ENCODE measurements around the gene BMAL1. TPM values are rescaled to one million over a fixed set of nuclear protein-coding genes. Genes with fewer than 3 reads are reported as not detected.

The BMAL1 gene
- polyA plus RNA-seq, 6 donors from 2014 or later, result 3.7 to 6.5 (median 4.6) TPM

DNA sequence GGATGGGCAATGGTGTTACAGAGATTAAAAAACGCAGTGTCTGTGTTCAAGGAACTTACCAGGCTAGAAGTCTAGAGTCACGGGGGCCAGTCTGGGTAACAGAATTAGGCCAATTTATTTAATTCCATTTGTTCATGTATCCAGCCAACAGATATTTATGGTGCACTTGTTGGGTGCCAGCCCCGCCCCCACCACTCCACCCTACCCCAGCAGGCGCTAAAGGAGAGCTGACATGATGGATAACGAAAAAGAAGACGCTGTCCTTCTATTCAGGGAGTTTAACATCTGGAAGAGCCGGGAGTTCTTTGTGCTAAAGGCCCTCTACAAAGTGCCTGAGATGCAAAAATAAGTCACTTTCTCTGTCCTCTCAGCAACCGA lies 1.1 kb upstream of the BMAL1 start:
- no peak for ATAC-seq (ENCODE audit: low read depth in 2 of 2)
- Mint-ChIP-seq H3K36me3 (no peaks in the 10 kb centered on the region), H3K27me3 (peaks cover 13 to 35% (median 16%) of the 10 kb centered on the region in 3 donors), H3K4me3 (peak overlapping the region; percentile 94 to 99 (median 98)), H3K4me1 (peaks cover 25 to 40% (median 38%) of the 10 kb centered on the region in 3 donors), H3K9me3 (no peaks in the 10 kb centered on the region), H3K27ac (peak overlapping the region in 2 of 6 donors; percentile 57 to 75)
- DNase-seq, result no peak

DNA sequence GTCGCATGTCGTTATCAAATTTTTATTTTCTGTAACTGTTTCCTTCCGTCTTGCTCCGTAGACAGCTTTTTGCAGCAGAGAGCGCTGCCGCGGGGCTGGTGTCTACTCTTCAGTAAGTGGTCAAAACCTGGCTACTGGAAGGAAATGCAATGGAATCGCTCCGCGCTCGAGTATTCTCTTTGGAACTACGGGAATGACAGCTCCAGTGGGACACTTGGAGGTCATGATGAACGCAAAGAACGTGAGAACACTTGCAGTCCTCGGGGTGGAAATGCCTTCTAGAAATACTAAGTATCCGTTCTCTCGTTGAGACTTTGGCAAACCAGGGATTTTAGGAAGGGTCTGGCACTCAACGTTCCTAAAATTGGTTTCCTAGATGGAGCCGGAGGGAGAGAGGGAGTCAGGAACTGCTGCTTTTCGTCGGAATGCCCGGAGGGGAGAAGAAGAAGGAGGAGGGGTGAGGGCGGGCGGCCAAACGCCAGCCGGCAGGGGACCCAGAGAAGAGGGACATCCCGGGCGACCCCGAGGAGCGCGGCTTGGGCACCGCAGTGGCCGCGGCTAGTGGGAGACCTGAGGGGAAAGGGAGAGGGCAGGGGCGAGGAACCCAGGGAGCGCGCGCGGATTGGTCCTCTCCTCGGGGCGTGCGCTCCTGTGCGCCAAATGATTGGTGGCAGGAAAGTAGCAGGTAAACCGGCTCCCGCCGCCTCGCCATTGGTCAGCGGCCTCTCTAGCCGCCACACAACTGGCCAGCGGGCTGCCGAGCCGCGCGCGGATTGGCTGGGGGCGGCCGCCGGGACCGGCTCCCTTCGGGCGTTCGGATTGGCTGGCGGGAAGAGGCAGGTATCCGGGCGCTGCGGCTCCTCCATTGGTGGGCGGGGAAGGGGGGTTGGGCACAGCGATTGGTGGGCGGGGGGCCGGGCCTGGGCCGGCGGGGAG lies 490 bp upstream of the BMAL1 start:
- H3K4me3 Mint-ChIP-seq, result peak overlapping the region; percentile 94 to 99 (median 98)
- peak; percentile 96 for DNase-seq
- peaks cover 29 to 45% (median 41%) of the 10 kb centered on the region in 3 donors for H3K4me1 Mint-ChIP-seq
- peak overlapping the region; percentile 74 to 91 (median 80) for H3K27ac Mint-ChIP-seq
- no peaks in the 10 kb centered on the region for H3K9me3 Mint-ChIP-seq
- peaks cover 13 to 32% (median 13%) of the 10 kb centered on the region in 3 donors for H3K27me3 Mint-ChIP-seq
- peak; percentile 84 to 85 for ATAC-seq (ENCODE audit: low read depth in 2 of 2)
- no peaks in the 10 kb centered on the region for H3K36me3 Mint-ChIP-seq

DNA sequence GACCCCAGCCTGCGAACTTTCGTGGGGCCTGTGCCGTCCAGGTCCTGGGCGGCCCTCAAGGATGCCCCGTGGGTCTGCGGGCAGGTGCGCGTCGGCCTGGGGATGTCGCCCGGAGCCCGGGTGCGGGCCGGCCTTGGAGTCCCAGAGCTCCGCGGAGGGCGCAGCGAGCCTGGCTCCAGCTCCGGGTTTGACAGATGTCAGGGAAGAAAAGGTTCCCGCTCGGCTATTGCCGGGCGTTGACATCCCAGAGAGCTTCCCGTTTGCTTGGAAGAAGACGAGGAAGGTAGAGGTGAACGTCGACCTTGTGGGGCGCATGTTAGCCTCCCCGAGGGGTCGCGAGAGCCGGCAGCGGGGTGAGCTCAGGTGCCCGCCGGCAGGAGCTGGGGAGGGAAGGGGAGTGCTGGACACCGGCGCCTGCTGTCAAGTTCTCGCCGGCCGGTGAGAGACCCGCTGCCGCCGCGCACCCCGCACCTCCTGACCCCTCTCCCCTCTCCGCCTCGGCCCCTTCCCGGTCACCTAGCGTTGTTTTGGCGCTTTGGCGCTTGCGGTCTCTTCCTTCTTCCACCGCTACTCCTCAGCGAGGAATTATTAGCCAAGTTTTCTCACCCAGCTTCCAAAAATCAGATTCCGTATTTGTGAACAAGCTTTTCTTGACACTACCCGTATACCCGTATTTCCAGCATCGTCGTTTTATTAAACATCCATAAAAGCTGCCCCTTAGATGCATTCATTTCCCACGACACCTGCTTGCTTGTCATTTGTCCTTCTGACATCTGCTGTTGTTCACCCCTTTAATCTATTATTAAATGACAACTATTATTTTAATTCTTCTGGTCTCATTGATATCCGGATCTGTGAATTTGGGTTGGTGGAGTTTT lies 1.3 kb downstream of the BMAL1 start:
- Mint-ChIP-seq H3K4me1 (peaks cover 39 to 55% (median 49%) of the 10 kb centered on the region in 3 donors), H3K9me3 (peaks cover 0 to 3% (median 0%) of the 10 kb centered on the region in 7 donors), H3K4me3 (peak overlapping the region; percentile 81 to 98 (median 91)), H3K36me3 (no peaks in the 10 kb centered on the region), H3K27ac (peak overlapping the region in 4 of 6 donors; percentile 17 to 82 (median 80)), H3K27me3 (peaks cover 13 to 27% (median 13%) of the 10 kb centered on the region in 3 donors)
- no peak for DNase-seq
- no peak for ATAC-seq (ENCODE audit: low read depth in 2 of 2)

DNA sequence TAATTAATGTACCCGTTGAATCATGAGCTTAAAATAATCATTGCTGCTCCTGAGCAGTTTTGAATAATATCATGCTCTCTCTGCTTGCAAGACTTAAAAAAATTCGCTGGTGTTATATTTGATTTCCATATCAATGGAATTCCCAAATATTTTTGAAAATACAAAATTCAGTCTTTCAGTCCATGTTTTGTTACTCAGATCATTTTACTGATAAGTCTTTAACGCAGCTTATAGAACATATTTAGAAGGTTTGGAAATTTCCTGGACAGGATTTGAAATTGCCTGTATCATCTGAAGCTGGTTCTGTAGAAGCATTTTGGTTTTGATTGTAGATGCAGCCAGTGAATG lies 1.9 kb downstream of the BMAL1 start:
- H3K4me3 Mint-ChIP-seq, result peak overlapping the region; percentile 81 to 98 (median 91)
- peak overlapping the region in 2 of 6 donors; percentile 17 to 81 for H3K27ac Mint-ChIP-seq
- no peak for DNase-seq
- H3K9me3 Mint-ChIP-seq, result peaks cover 0 to 3% (median 0%) of the 10 kb centered on the region in 7 donors
- ATAC-seq (ENCODE audit: low read depth in 2 of 2), result no peak
- peaks cover 39 to 57% (median 49%) of the 10 kb centered on the region in 3 donors for H3K4me1 Mint-ChIP-seq
- H3K36me3 Mint-ChIP-seq, result no peaks in the 10 kb centered on the region
- peaks cover 6 to 21% (median 9%) of the 10 kb centered on the region in 3 donors for H3K27me3 Mint-ChIP-seq

DNA sequence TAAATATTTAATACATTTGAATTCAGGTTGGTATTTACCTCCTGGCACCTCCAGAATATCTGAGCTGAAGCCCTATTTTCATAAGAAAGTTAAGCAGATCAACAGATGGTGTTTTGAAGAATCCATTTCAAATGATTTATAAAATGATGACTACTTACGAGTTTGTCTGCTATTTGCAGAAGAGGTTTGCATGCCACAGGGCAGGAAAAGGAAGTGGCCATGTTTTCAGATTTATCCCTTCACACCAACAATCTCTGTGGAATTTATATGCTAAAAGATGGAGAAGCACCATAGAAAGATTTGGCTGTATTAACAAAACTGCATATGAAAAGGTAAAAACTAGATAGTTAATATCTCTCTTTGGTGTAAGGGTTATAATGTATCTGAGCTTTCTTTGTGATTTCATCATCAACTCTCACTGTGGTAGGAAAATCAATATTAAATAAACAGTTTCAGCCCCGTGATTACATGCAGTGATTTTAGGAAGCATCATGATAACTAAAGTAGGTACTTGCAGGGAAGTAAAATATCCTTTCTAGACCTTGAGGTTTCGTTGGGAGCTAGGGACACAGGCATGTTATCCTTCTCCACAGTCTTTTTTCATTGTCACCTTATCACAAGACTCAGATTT lies 2.6 kb downstream of the BMAL1 start:
- H3K4me1 Mint-ChIP-seq, result peaks cover 45 to 64% (median 52%) of the 10 kb centered on the region in 3 donors
- peaks cover 0 to 14% (median 3%) of the 10 kb centered on the region in 3 donors for H3K27me3 Mint-ChIP-seq
- no peak for ATAC-seq (ENCODE audit: low read depth in 2 of 2)
- H3K27ac Mint-ChIP-seq, result peak overlapping the region in 1 of 6 donors; percentile 22
- H3K4me3 Mint-ChIP-seq, result peak overlapping the region in 7 of 8 donors; percentile 42 to 98 (median 88)
- no peak for DNase-seq
- peaks cover 0 to 3% (median 0%) of the 10 kb centered on the region in 7 donors for H3K9me3 Mint-ChIP-seq
- H3K36me3 Mint-ChIP-seq, result no peaks in the 10 kb centered on the region

DNA sequence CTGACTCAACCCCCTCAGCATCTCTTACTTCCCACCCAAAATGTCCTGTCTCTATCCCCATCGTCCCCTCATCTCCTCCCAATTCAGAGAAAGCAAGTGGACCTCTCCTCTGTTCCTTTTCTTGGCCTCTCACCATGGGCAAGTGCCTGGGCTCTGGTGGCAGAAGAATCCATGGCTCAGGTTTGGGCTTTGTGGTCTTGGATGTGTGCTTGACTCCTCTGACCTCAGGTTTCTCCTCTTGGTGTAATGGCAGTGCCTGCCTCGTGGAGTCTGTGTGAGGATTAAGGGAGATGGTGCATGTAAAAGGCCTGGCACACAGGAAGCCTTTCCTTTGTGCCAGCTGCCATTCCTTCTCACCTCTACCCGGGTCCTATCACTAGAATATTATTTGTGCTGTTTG lies 3.2 kb downstream of the BMAL1 start:
- no peak for ATAC-seq (ENCODE audit: low read depth in 2 of 2)
- H3K27me3 Mint-ChIP-seq, result peaks cover 0 to 8% (median 0%) of the 10 kb centered on the region in 3 donors
- H3K4me3 Mint-ChIP-seq, result peak overlapping the region in 4 of 8 donors; percentile 6 to 98 (median 94)
- no peak for DNase-seq
- no peaks in the 10 kb centered on the region for H3K36me3 Mint-ChIP-seq
- H3K9me3 Mint-ChIP-seq, result peaks cover 0 to 3% (median 0%) of the 10 kb centered on the region in 7 donors
- peaks cover 45 to 64% (median 52%) of the 10 kb centered on the region in 3 donors for H3K4me1 Mint-ChIP-seq
- H3K27ac Mint-ChIP-seq, result no peak overlapping the region

DNA sequence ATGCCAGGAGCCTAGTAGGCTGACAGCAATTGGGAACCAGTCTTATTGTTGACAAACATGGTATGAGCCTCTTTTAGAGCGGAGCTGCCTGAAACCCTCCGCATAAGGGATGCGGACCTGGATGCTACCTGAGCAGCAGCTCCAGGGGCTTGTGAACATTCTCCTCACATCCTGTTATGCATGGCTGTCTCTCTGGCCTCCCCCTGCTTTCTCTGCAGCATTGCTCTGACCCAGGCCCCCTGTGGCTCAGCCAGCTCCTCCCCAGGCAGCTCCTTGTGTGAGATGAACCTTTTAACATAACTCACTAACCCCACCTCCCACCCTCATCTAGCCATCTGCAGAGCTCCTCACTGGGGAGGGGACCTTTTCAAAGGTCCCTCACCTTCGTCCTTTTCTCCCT lies 6.0 kb downstream of the BMAL1 start:
- H3K27me3 Mint-ChIP-seq, result peaks cover 0 to 6% (median 0%) of the 10 kb centered on the region in 3 donors

DNA sequence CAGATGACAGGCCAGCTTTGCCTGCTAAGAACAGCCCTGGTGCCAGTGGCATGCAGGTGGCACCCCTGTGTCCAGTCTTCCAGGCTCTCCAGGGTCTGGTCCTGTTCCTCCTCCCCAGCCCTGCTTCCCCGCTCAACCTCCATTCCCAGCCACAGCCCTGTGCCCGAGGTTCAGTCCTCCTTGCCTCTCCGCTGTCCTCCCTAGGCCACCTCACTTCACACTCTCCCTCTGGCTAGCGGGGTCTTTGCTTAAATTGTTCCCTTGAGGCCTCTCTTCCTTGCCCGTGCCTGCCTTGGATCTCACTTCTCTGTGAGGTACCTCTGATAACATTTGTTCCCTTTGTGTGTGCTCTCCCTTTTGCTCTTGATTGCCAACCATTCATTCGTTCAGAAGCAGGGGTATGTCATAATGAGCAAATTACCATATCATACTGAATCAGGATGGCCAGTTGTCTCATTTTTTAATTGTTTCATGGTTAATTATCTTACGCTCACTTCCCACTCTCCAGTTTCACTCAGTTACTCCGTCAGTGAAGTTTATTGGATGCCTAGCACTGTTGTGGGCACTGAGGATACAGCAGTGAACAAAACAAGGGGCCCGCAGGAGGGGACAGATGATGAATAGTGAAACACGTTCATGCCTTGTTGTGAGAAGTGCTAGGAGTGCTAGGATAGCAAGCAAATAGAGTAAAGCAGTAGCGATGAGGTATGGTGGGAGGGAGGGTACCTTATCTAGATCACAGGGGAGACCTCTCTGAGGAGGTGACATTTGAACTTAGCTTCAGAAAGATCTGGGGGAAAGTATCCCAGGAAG lies 7.4 kb downstream of the BMAL1 start:
- Mint-ChIP-seq H3K27ac (peak overlapping the region in 1 of 6 donors; percentile 49), H3K36me3 (no peaks in the 10 kb centered on the region)

More for the DNA sequence above, 6.0 kb downstream of the BMAL1 start:
- H3K36me3 Mint-ChIP-seq, result no peaks in the 10 kb centered on the region
- no peak overlapping the region for H3K27ac Mint-ChIP-seq
- DNase-seq (no peak), ATAC-seq (ENCODE audit: low read depth in 2 of 2) (no peak)
- peaks cover 0 to 3% (median 0%) of the 10 kb centered on the region in 7 donors for H3K9me3 Mint-ChIP-seq
- peaks cover 41 to 69% (median 43%) of the 10 kb centered on the region in 3 donors for H3K4me1 Mint-ChIP-seq
- peak overlapping the region in 1 of 8 donors; percentile 44 for H3K4me3 Mint-ChIP-seq

DNA sequence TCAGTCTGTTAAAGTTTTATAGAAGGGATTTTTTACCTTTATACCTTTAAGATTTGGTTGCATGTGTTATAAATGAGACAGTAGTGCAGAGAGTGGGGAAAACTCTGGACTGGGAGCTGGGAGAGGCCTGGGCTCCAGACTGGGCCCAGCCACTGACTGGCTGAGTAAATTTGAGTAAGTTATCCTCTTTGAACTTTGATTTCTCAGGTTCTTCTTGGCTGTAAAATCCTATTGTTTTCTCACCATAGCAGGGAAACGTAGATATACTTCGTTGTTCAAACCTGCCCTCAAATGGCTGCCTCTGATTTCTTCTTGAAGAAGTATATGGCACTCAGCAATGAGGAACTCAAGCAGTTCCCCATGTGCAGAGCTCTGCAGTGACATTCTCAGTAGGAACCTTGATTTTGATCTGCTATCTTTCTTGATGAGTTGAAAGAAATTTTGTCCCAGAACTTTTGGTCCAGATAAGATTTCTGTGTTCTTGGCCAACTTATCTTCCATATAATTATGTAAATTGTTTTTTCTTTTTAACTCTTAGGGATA lies 8.8 kb downstream of the BMAL1 start:
- H3K27ac Mint-ChIP-seq, result no peak overlapping the region

More for the DNA sequence above, 7.4 kb downstream of the BMAL1 start:
- Mint-ChIP-seq H3K4me1 (peaks cover 33 to 58% (median 35%) of the 10 kb centered on the region in 3 donors), H3K27me3 (no peaks in the 10 kb centered on the region), H3K4me3 (no peak overlapping the region), H3K9me3 (peaks cover 0 to 4% (median 0%) of the 10 kb centered on the region in 7 donors)
- DNase-seq (no peak), ATAC-seq (ENCODE audit: low read depth in 2 of 2) (no peak)

DNA sequence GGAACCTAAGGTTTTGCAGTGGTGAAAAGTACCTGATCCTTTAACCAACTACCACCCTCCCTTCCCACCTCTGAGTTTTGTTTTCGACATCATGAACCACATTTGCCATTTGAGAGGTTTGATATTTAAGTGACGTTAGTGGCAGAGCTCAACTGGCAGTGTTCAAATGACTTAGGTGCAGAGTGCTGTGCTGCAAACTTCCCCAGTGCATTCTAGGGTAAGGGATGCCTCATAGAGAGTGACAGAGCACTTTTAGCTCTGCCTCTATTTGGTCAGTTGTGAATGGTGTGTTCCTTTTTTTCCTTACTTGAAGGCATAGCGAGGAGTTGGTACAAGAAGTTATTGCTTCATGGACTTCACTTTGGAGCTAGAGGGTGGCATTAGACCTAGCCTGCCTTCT lies 9.4 kb downstream of the BMAL1 start:
- ATAC-seq (ENCODE audit: low read depth in 2 of 2) (no peak), DNase-seq (no peak)
- Mint-ChIP-seq H3K27me3 (no peaks in the 10 kb centered on the region), H3K4me1 (peaks cover 28 to 38% (median 31%) of the 10 kb centered on the region in 3 donors), H3K36me3 (no peaks in the 10 kb centered on the region), H3K27ac (no peak overlapping the region), H3K4me3 (no peak overlapping the region), H3K9me3 (peaks cover 0 to 4% (median 0%) of the 10 kb centered on the region in 7 donors)

More for the DNA sequence above, 8.8 kb downstream of the BMAL1 start:
- H3K9me3 Mint-ChIP-seq, result peaks cover 0 to 4% (median 0%) of the 10 kb centered on the region in 7 donors
- no peaks in the 10 kb centered on the region for H3K27me3 Mint-ChIP-seq
- no peak overlapping the region for H3K4me3 Mint-ChIP-seq
- no peak for ATAC-seq (ENCODE audit: low read depth in 2 of 2)
- no peaks in the 10 kb centered on the region for H3K36me3 Mint-ChIP-seq
- H3K4me1 Mint-ChIP-seq, result peaks cover 30 to 45% (median 34%) of the 10 kb centered on the region in 3 donors
- no peak for DNase-seq

DNA sequence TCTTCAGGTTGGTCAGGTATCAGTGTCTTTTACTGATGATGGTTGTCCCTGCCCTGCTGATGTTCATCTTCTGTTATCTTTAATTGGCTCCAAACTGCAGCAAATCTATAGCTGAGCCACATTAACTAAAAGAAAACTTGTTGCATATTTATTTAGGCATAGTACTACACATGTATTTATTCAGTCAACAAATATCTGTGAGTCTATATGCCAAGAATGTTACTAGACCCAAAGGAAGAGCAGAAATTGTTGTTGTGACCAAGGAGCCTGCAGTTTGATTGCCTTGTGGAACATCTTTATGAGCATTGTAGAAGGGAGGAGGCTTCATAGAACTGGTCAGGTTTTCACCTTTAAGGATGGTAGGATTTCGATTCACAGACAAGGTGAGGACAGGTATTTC lies 10.1 kb downstream of the BMAL1 start:
- H3K27ac Mint-ChIP-seq, result no peak overlapping the region

More for the DNA sequence above, 10.1 kb downstream of the BMAL1 start:
- Mint-ChIP-seq H3K9me3 (peaks cover 0 to 2% (median 0%) of the 10 kb centered on the region in 7 donors), H3K36me3 (no peaks in the 10 kb centered on the region), H3K27me3 (no peaks in the 10 kb centered on the region), H3K4me3 (no peak overlapping the region), H3K4me1 (peaks cover 25 to 33% (median 28%) of the 10 kb centered on the region in 3 donors)
- no peak for DNase-seq
- ATAC-seq (ENCODE audit: low read depth in 2 of 2), result no peak

All from naive B cell (primary cell).